Adrenal gland (tissue), 5 donors: ENCODE measurements around the gene ADCK1.

Experiments used
- POLR2A ChIP-seq, 2 donors: fragments of 450-650 bp; IDR thresholded peaks; one replicate each; pipeline ENCODE4 v1.6.1; 2017; ENCODE audit warnings: antibody characterized with exemption in 2 of 2, mild to moderate bottlenecking in 2 of 2, moderate library complexity in 1 of 2
- TF ChIP-seq, protein P1 (sequence below), 6 experiments: fragments of 450-650 bp in 4 of 6; fragments of 200-600 bp in 2 of 6; sonication (generic) in 1 of 6; IDR thresholded peaks; 1 replicate in 5 of 6; 2 replicates in 1 of 6; pipeline versions ENCODE4 v1.5.1 to v1.8.0; 2016 to 2021; ENCODE audit warnings: antibody characterized with exemption in 6 of 6, mild to moderate bottlenecking in 2 of 6, moderate library complexity in 1 of 6
- donor health status: DM: no; HTN: no; CAD: no.

DNA sequence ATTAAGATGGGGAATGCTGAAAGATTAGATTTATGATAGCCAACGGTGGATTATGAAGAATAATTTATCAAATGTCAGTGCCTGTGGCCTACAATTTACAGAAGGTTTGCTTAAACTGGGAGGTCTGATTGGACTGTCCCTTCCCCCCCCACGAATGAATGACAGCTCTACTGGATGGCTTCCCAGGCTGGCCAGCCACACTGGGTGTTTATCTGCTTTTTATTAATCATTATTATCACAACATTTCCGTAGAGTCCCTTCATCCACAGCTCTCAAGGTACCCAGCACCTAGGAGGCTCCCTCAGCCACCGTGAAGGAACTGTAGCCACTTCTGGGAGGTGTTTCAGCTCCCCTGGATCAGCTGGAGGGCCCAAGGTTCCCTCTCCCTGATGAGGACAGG lies 78.9 kb downstream of the ADCK1 start:
- TF ChIP-seq, protein P1, sequence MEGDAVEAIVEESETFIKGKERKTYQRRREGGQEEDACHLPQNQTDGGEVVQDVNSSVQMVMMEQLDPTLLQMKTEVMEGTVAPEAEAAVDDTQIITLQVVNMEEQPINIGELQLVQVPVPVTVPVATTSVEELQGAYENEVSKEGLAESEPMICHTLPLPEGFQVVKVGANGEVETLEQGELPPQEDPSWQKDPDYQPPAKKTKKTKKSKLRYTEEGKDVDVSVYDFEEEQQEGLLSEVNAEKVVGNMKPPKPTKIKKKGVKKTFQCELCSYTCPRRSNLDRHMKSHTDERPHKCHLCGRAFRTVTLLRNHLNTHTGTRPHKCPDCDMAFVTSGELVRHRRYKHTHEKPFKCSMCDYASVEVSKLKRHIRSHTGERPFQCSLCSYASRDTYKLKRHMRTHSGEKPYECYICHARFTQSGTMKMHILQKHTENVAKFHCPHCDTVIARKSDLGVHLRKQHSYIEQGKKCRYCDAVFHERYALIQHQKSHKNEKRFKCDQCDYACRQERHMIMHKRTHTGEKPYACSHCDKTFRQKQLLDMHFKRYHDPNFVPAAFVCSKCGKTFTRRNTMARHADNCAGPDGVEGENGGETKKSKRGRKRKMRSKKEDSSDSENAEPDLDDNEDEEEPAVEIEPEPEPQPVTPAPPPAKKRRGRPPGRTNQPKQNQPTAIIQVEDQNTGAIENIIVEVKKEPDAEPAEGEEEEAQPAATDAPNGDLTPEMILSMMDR (IDR thresholded peaks at IDR 0.05), result no peak
- TF ChIP-seq POLR2A (IDR thresholded peaks at IDR 0.05), result no peak
